Measurements from ENCODE around the gene SYVN1. TPM values are rescaled to one million over a fixed set of nuclear protein-coding genes. Genes with fewer than 3 reads are reported as not detected.
A peak's percentile ranks its signal among the peaks of the same experiment; 100 is the strongest.

Gene SYVN1
- total RNA-seq, 1 donor from 2014 or later, result 52.6 TPM

DNA sequence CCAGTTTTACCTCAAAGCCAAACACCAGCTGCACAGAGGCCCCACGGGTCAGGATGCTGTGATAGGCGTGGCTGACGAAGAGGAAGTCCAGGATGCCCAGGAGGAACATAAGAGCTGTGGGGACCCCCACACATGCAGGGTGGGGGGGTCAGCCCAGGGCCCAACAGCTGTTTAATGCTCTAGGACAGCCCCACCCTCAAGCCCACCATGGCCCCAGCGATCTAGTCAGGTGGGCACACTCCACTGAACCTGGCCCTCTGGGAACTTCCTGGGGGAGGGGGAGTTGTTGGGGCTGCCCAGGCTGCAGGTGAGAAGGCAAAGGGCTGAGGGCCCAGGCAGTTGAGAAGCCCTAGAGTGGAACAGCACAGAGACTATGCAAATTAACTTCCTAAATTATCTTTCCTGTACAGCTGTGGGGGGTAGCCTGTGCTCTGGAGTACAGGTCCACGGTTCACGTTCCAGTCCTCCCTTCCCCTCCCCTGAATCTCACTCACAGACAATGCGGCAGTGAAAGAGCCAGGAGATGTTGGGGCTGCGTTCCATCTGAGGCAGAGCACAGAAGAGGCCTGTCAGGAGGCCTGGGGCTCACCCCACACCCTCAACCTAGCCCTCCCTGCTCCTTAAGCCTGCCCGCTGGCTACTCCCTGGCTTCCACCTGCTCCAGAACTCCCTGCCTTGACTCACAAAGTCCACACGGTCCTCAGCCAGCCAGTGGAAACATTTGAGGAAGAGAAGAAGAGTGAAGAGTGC lies 1.9 kb downstream of the SYVN1 start:
- Mint-ChIP-seq H3K36me3 (peaks cover 3% of the 10 kb centered on the region), H3K27ac (peak overlapping the region; percentile 100)

DNA sequence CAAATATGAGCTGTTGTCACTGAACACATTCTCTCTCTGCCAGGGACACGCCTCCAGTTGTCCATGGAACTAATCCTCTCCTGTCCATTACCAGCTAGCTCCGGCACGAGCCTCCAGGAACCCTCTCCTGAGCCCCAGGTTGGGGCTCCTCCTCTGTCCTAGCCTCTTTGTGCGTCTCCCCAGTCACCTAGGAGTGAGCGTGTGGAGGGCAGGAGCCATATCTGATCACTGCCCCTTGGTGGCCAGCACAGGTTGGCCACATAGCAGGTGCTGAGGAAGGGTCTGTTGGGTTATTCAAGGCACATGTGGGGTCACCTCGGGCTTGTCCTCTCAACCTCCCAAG lies 2.5 kb downstream of the SYVN1 start:
- peaks cover 6% of the 10 kb centered on the region for H3K36me3 Mint-ChIP-seq

More for the DNA sequence above, 1.9 kb downstream of the SYVN1 start:
- Mint-ChIP-seq H3K27me3 (ENCODE audit: low read depth) (no peaks in the 10 kb centered on the region), H3K4me1 (peaks cover 30% of the 10 kb centered on the region), H3K4me3 (peak overlapping the region; percentile 99), H3K9me3 (no peaks in the 10 kb centered on the region)
- TF ChIP-seq, protein P1, sequence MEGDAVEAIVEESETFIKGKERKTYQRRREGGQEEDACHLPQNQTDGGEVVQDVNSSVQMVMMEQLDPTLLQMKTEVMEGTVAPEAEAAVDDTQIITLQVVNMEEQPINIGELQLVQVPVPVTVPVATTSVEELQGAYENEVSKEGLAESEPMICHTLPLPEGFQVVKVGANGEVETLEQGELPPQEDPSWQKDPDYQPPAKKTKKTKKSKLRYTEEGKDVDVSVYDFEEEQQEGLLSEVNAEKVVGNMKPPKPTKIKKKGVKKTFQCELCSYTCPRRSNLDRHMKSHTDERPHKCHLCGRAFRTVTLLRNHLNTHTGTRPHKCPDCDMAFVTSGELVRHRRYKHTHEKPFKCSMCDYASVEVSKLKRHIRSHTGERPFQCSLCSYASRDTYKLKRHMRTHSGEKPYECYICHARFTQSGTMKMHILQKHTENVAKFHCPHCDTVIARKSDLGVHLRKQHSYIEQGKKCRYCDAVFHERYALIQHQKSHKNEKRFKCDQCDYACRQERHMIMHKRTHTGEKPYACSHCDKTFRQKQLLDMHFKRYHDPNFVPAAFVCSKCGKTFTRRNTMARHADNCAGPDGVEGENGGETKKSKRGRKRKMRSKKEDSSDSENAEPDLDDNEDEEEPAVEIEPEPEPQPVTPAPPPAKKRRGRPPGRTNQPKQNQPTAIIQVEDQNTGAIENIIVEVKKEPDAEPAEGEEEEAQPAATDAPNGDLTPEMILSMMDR (IDR thresholded peaks at IDR 0.05; ENCODE audit: unreplicated experiment), result no peak
- no peak for DNase-seq (ENCODE audit: low spot score in 2 of 2, unreplicated experiment in 2 of 2)

DNA sequence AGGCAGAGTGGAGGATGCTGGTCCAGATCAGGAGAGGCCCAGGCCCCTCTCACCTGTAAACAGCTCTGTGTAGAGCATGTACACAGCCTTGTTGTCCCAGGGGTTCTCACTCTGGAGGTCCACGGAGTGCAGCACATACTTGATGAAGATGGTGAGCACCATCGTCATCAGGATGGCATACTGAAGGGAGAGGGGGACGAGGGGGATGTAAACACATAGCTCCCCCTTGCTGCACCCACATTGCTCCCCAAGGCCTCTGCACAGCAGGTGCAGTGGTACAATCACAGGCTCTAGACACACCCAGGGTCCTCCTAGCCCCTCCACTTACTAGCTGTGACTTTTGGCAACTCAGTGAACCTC lies 2.9 kb downstream of the SYVN1 start:
- no peaks in the 10 kb centered on the region for H3K9me3 Mint-ChIP-seq
- peaks cover 27% of the 10 kb centered on the region for H3K4me1 Mint-ChIP-seq
- H3K36me3 Mint-ChIP-seq, result peaks cover 7% of the 10 kb centered on the region
- no peak overlapping the region for H3K4me3 Mint-ChIP-seq
- no peaks in the 10 kb centered on the region for H3K27me3 Mint-ChIP-seq (ENCODE audit: low read depth)
- TF ChIP-seq, protein P1 (IDR thresholded peaks at IDR 0.05; ENCODE audit: unreplicated experiment), result no peak
- no peak for DNase-seq (ENCODE audit: low spot score in 2 of 2, unreplicated experiment in 2 of 2)
- no peak overlapping the region for H3K27ac Mint-ChIP-seq

More for the DNA sequence above, 2.5 kb downstream of the SYVN1 start:
- DNase-seq (ENCODE audit: low spot score in 2 of 2, unreplicated experiment in 2 of 2), result no peak
- Mint-ChIP-seq H3K4me1 (peaks cover 30% of the 10 kb centered on the region), H3K27me3 (ENCODE audit: low read depth) (no peaks in the 10 kb centered on the region), H3K9me3 (no peaks in the 10 kb centered on the region), H3K4me3 (peak overlapping the region; percentile 6), H3K27ac (no peak overlapping the region)
- TF ChIP-seq, protein P1 (IDR thresholded peaks at IDR 0.05; ENCODE audit: unreplicated experiment), result no peak

DNA sequence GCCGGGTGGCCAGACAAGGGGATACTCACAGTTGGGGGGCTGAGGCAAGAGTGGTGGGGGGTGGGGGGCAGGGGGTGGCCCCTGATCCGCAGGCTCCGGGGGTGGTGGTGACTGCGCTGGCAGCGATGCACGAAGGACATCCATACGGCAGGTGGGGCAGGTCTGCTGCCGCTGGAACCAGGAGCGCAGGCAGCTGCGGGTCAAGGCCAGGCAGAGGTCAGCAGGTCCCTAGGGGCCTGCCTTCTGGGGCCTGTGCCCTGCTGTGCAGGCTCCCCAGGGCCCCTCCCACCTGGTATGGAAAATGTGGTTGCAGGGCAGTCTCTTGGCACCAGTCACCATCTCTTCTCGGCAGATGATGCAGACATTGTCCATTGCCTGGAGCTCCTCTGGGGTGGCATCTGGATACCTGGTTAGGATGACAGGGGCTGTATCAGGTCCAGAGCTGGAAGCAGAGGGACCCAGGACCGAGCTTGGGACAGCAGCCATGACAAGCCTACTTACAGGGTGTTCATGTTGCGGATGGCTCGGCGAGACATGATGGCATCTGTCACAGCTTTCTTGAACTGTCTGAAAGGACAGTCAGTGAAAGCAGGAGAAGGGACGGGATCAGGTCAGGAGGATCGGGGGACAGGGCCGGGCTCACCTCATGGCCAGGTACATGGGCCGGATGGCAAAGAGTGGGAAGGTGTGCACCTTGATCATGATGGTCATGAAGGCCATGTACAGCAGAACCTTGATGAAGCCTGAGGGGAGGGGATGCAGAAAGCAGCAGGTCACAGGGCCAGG lies 3.5 kb downstream of the SYVN1 start:
- Mint-ChIP-seq H3K36me3 (peaks cover 7% of the 10 kb centered on the region), H3K9me3 (no peaks in the 10 kb centered on the region), H3K27ac (no peak overlapping the region), H3K4me1 (peaks cover 22% of the 10 kb centered on the region), H3K4me3 (no peak overlapping the region), H3K27me3 (ENCODE audit: low read depth) (no peaks in the 10 kb centered on the region)
- TF ChIP-seq, protein P1 (IDR thresholded peaks at IDR 0.05; ENCODE audit: unreplicated experiment), result no peak
- DNase-seq (ENCODE audit: low spot score in 2 of 2, unreplicated experiment in 2 of 2), result no peak

DNA sequence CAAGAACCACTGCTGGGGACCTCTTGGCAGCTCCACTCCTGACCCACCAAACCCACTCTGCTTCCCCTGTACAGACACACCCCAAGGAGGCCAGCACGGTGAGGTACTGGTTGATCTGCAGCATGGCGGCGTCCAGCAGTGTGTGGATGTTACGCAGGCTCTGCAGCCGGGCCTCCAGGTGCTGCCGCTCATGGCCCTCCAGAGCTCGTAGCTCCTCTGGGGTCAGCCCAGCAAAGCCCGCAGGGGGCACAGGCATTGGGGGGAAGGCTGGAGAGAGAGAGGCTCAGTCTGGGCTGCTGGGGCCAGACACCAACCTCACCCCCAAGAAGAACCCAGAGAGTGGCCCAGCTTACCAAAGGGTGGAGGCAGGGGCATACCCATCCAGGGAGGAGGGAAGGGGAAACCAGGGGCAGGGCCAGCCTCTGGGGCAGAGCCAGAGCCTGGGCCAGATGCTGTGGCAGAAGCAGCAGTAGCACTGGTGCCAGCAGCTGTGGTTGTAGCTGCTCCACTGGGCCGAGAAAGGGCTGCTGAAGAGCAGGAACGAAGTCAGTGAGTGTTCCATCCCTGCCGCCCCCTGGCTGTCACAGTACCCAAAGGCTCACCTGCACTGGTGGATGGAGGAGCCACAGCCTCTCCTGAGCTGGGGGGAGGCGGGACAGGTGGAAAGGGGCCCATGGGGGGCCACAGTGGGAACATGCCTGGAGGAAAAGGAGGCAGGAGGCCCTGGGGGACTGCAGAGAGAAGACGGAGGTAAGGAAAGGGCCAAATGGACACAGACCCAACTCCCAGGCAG lies 4.5 kb downstream of the SYVN1 start:
- Mint-ChIP-seq H3K4me3 (no peak overlapping the region), H3K4me1 (peaks cover 15% of the 10 kb centered on the region), H3K27ac (no peak overlapping the region), H3K27me3 (ENCODE audit: low read depth) (no peaks in the 10 kb centered on the region), H3K36me3 (peaks cover 7% of the 10 kb centered on the region), H3K9me3 (no peaks in the 10 kb centered on the region)
- TF ChIP-seq, protein P1 (IDR thresholded peaks at IDR 0.05; ENCODE audit: unreplicated experiment), result no peak
- no peak for DNase-seq (ENCODE audit: low spot score in 2 of 2, unreplicated experiment in 2 of 2)

Measured in mesothelial cell of epicardium (in vitro differentiated cells).